Keratinocyte (primary cell): ENCODE results near the gene HEXB. TPM values are rescaled to one million over a fixed set of nuclear protein-coding genes. Genes with fewer than 3 reads are reported as not detected.

ENCODE experiments used
- DNase-seq: peaks from one replicate; pipeline ENCODE4 v3.0.0-alpha.2; 2011; ENCODE audit warnings: low read depth, missing footprints, low spot score
- FAIRE-seq: peaks from 2 replicates; lab custom pipeline; 2011; peaks lifted over from hg19 to GRCh38; lab: Jason Lieb, UNC
- H2AFZ ChIP-seq: 2 replicates; pipeline ENCODE4 v1.6.0; 2012; ENCODE audit warnings: low read length, control low read depth, inconsistent platforms; ENCODE audit not compliant: control insufficient read depth
- H3K27ac ChIP-seq: 2 replicates; pipeline ENCODE4 v1.5.1; 2011; ENCODE audit warnings: low read length; ENCODE audit not compliant: control insufficient read depth, insufficient read depth
- H3K27me3 ChIP-seq: 3 replicates; pipeline ENCODE4 v1.6.0; 2011; ENCODE audit warnings: low read length; ENCODE audit not compliant: control insufficient read depth, insufficient read depth; ENCODE audit errors: extremely low read depth
- H3K36me3 ChIP-seq, 2 experiments: 2 replicates in 1 of 2; 3 replicates in 1 of 2; pipeline ENCODE4 v1.5.1; 2011; ENCODE audit warnings: low read length in 2 of 2, mild to moderate bottlenecking in 1 of 2; ENCODE audit not compliant: control insufficient read depth in 2 of 2, insufficient read depth in 2 of 2; ENCODE audit errors: extremely low read depth in 1 of 2
- H3K4me1 ChIP-seq: 3 replicates; pipeline ENCODE4 v1.5.1; 2011; ENCODE audit warnings: low read length; ENCODE audit not compliant: control insufficient read depth, insufficient read depth; ENCODE audit errors: extremely low read depth
- H3K4me2 ChIP-seq: 3 replicates; pipeline ENCODE4 v1.6.0; 2011; ENCODE audit warnings: low read depth, low read length; ENCODE audit not compliant: control insufficient read depth, insufficient read depth; ENCODE audit errors: extremely low read depth
- H3K4me3 ChIP-seq, 3 experiments: fragments of 200-600 bp in 1 of 3; sonication (generic) in 1 of 3; 2 replicates in 2 of 3; 3 replicates in 1 of 3; pipeline ENCODE4 v1.5.1; 2011 to 2016; ENCODE audit warnings: low read length in 3 of 3, mild to moderate bottlenecking in 3 of 3, control low read depth in 2 of 3, inconsistent platforms in 1 of 3, low read depth in 1 of 3, mixed read lengths in 1 of 3, mixed run types in 1 of 3, moderate library complexity in 1 of 3; ENCODE audit not compliant: control insufficient read depth in 2 of 3, insufficient read depth in 2 of 3; ENCODE audit errors: extremely low read depth in 1 of 3
- H3K79me2 ChIP-seq: 2 replicates; pipeline ENCODE4 v1.6.0; 2012; ENCODE audit warnings: low read length; ENCODE audit not compliant: control insufficient read depth, insufficient read depth
- H3K9ac ChIP-seq: 3 replicates; pipeline ENCODE4 v1.6.0; 2011; ENCODE audit warnings: low read length; ENCODE audit not compliant: control insufficient read depth, insufficient read depth; ENCODE audit errors: extremely low read depth
- H3K9me1 ChIP-seq: 3 replicates; pipeline ENCODE4 v1.6.0; 2011; ENCODE audit warnings: low read length; ENCODE audit not compliant: control insufficient read depth, insufficient read depth; ENCODE audit errors: extremely low read depth
- H3K9me3 ChIP-seq: 2 replicates; pipeline ENCODE4 v1.5.1; 2012; ENCODE audit warnings: low read depth, low read length; ENCODE audit not compliant: control insufficient read depth
- H4K20me1 ChIP-seq: 3 replicates; pipeline ENCODE4 v1.6.0; 2011; ENCODE audit warnings: low read length; ENCODE audit not compliant: control insufficient read depth, insufficient read depth; ENCODE audit errors: extremely low read depth
- EZH2 ChIP-seq: IDR thresholded peaks from one replicate; pipeline ENCODE4 v1.6.1; 2012; ENCODE audit warnings: inconsistent platforms, mild to moderate bottlenecking, low read length, moderate library complexity
- dilution Hi-C: fragments of 300-500 bp; cut with MboI; formaldehyde crosslinking; loops from one replicate; pipeline ENCODE4 v1.7.0; 2020; ENCODE audit warnings: low sequenced_read_pairs; ENCODE audit not compliant: extremely low pct_ligation_motif_present
- polyA plus RNA-seq, 5 experiments: library from polyadenylated mRNA; depleted of rRNA in 3 of 5; stranded (reverse) in 3 of 5; stranded (forward) in 1 of 5; unstranded in 1 of 5; fragments of >200 nt; gene quantifications; 1 replicate in 1 of 5; 2 replicates in 3 of 5; 3 replicates in 1 of 5; pipeline versions ENCODE4 v1.2.1 to v1.2.3, GENCODE V29; 2011 to 2012; ENCODE audit warnings: missing spikeins in 2 of 5, low read depth in 1 of 5, low replicate concordance in 1 of 5
- TF ChIP-seq, protein P1 (sequence below), 3 experiments: IDR thresholded peaks in 1 of 3; conservative IDR thresholded peaks in 1 of 3; optimal IDR thresholded peaks in 1 of 3; 2 replicates in 2 of 3; 3 replicates in 1 of 3; pipeline versions ENCODE3 to v1.5.1; 2011; ENCODE audit warnings: low read length in 3 of 3, mild to moderate bottlenecking in 3 of 3, moderate library complexity in 2 of 3, control low read depth in 1 of 3, inconsistent platforms in 1 of 3; ENCODE audit not compliant: insufficient read depth in 2 of 3; ENCODE audit errors: extremely low read depth in 1 of 3

The HEXB gene
- polyA plus RNA-seq, 1 donor (not counting 4 experiments of a cell fraction or from before 2014, with no cell fraction given) = 192 TPM

DNA sequence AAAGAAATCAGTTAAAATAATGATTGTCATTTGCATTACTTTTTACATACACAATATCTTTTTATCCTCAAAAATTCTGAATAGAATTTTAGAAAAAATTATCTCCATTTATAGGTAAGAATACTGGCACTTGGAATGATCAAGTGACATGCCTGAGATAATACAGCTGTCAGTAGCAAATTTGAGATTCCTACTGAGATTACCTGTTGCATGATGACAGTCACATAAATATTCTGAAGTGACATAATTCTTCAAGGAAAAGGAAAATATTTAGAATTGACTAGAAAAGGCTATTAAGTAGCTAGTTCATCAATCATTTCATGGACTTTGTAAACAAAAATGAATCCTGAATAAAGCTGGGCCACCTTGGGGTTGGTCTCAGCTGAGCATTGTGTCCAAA lies 29.3 kb upstream of the HEXB start:
- Histone ChIP-seq H3K79me2 (no peaks in the 10 kb centered on the region), H2AFZ (no peak overlapping the region), H3K4me1 (peaks cover 25% of the 10 kb centered on the region), H3K9ac (no peak overlapping the region), H3K27ac (no peak overlapping the region), H3K4me2 (no peak overlapping the region), H4K20me1 (no peaks in the 10 kb centered on the region), H3K9me1 (no peaks in the 10 kb centered on the region), H3K36me3 (no peaks in the 10 kb centered on the region), H3K4me3 (no peak overlapping the region), H3K27me3 (no peaks in the 10 kb centered on the region), H3K9me3 (no peaks in the 10 kb centered on the region)
- FAIRE-seq = no peak
- TF ChIP-seq EZH2 = no peak
- TF ChIP-seq, protein P1, sequence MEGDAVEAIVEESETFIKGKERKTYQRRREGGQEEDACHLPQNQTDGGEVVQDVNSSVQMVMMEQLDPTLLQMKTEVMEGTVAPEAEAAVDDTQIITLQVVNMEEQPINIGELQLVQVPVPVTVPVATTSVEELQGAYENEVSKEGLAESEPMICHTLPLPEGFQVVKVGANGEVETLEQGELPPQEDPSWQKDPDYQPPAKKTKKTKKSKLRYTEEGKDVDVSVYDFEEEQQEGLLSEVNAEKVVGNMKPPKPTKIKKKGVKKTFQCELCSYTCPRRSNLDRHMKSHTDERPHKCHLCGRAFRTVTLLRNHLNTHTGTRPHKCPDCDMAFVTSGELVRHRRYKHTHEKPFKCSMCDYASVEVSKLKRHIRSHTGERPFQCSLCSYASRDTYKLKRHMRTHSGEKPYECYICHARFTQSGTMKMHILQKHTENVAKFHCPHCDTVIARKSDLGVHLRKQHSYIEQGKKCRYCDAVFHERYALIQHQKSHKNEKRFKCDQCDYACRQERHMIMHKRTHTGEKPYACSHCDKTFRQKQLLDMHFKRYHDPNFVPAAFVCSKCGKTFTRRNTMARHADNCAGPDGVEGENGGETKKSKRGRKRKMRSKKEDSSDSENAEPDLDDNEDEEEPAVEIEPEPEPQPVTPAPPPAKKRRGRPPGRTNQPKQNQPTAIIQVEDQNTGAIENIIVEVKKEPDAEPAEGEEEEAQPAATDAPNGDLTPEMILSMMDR (optimal IDR thresholded peaks at IDR 0.05 in 1 of 3, IDR thresholded peaks at IDR 0.05 in 1 of 3, conservative IDR thresholded peaks at IDR 0.05 in 1 of 3; ENCODE audit: extremely low read depth in 1 of 3, insufficient read depth in 2 of 3, low read length in 3 of 3) = no peak
- no peak for DNase-seq
- dilution Hi-C loops = no loop called here

DNA sequence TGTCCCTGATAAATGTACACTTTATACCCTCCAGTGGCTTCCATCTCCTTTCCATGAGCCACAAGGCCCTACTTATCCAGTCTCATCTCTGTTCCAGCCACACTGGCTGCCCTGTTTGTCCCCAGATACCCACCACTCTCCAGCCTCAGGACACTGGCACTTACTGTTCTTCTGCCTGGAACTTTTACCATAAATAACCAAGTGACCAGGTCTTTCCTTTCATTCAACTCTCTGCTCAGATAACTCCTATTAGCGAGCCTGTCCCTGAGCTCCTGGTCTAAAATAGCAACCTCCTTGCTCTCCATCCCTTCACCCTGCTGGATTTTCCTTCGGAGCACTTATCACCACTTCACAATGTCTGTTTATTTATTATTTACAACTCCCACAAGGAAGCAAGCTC lies 27.9 kb upstream of the HEXB start:
- no peaks in the 10 kb centered on the region for H4K20me1 ChIP-seq
- H3K36me3 ChIP-seq = no peaks in the 10 kb centered on the region
- no peaks in the 10 kb centered on the region for H3K9me1 ChIP-seq
- no peak overlapping the region for H2AFZ ChIP-seq
- no peaks in the 10 kb centered on the region for H3K79me2 ChIP-seq
- dilution Hi-C loops = no loop called here
- no peak overlapping the region for H3K4me3 ChIP-seq
- no peaks in the 10 kb centered on the region for H3K9me3 ChIP-seq
- no peak overlapping the region for H3K9ac ChIP-seq
- H3K4me2 ChIP-seq = no peak overlapping the region
- no peak for FAIRE-seq
- DNase-seq = no peak
- TF ChIP-seq EZH2 = no peak
- TF ChIP-seq, protein P1 (optimal IDR thresholded peaks at IDR 0.05 in 1 of 3, IDR thresholded peaks at IDR 0.05 in 1 of 3, conservative IDR thresholded peaks at IDR 0.05 in 1 of 3; ENCODE audit: extremely low read depth in 1 of 3, insufficient read depth in 2 of 3, low read length in 3 of 3) = no peak
- H3K4me1 ChIP-seq = peaks cover 11% of the 10 kb centered on the region
- no peaks in the 10 kb centered on the region for H3K27me3 ChIP-seq
- no peak overlapping the region for H3K27ac ChIP-seq
